Measurements from ENCODE around the gene DEGS2.

The DEGS2 gene

DNA sequence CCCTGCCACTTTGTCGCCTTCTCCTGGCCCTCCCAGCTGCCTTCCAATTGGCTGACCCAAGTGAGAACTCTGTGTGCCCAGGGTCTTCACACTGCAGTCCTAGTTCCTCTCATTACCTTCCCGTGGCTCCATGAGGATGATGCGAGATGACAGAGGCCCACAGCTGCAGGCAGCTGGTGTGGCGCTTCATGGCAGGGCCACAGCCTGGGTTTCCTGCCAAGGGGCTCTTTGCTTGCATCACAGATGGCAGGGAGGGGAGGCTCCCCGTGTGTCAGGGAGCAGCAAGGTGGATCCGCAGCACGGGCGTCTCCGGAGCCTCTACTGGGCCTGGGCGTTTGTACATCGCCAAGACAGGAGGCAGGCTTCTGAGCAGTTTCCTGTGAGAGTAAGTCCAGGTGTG lies 28.9 kb downstream of the DEGS2 start:
- FAIRE-seq: no peak

DNA sequence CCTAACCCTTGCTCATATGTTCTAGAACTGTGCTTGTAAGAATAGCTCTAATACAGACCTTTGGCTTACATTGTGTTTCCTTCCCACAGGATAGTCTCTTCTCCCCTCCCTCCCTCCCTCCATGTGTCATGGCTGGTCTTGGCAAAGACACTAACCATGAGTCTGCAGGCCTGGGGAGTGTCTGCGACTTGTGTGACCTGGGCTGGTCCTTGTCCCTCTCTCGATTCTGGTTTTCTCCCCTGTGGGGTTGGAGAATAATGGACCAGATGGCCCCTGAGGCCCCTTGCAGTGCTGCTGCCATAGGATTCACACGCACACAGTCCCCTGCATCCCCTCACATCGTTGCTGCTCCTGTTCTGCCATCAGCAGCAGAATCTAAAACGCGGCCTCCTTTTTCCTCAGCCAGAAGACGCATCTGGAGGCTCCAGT lies 30.3 kb downstream of the DEGS2 start:
- FAIRE-seq: no peak

- FAIRE-seq: no peak
Observed at GRCh38 chr14:100128688-100129087, 30.8 kb downstream of the DEGS2 start.

GRCh38 chr14:100127853-100128455 lies 31.5 kb downstream of the DEGS2 start:
- no peak for FAIRE-seq

DNA sequence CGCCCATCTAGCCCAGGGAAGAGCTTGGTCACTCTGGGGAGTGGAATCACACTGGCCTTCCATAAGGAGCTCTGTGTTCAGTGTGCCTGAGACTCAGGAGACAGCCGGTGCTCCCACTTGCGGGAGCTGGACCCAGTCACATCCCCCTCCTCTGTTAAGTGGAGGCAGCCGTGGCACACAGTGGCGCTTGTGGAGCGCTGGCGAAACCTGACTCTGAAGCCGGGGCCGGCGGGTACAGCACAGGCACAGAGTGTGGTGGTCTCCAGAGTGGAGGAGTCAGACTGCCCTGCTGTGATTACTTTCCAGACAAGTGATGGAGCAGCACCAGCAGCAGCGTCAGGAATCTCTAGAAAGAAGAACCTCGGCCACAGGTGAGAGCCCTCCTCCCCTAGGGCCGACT lies 33.0 kb downstream of the DEGS2 start:
- FAIRE-seq: no peak

GRCh38 chr14:100124551-100125088 lies 34.8 kb downstream of the DEGS2 start:
- no peak for FAIRE-seq

- FAIRE-seq: no peak
Observed at GRCh38 chr14:100123618-100124017, 35.8 kb downstream of the DEGS2 start.

DNA sequence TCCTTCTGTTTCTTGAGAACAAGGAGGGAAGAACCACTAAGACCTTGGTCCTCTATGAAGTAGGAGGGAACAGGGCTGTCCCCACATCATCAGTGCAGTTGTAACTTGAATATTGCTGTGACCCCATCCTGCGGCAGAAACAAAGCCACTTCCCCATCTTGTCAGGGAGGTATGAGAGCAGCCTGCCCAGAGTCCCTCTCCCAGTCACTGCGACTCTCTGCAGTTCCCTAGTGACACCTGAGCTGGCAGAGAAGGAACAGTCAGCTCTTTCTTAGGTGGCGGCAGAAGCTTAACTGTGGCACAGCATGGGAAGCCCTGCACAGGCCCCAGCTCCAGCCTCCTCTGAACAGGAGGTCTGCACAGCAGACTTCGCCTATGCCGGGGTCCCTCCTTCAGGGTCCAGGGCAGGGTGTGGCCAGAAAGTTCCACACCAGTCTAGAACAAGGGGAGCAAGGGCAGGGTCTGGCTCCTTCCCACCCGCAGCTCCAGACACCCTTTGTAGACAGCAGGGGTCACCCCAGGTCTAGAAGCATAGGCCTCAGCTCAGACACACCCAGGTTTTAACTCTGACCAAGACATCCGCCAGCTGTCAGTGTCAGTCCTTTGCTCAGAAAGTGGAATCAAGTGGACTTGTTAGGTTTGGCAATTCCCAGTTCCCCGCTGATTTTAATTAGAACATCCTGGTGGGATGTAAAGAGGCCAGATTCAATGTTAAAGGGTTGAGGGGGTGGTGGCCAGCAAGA lies 36.8 kb downstream of the DEGS2 start:
- FAIRE-seq: no peak

GRCh38 chr14:100121643-100122480 lies 37.6 kb downstream of the DEGS2 start:
- FAIRE-seq: no peak

DNA sequence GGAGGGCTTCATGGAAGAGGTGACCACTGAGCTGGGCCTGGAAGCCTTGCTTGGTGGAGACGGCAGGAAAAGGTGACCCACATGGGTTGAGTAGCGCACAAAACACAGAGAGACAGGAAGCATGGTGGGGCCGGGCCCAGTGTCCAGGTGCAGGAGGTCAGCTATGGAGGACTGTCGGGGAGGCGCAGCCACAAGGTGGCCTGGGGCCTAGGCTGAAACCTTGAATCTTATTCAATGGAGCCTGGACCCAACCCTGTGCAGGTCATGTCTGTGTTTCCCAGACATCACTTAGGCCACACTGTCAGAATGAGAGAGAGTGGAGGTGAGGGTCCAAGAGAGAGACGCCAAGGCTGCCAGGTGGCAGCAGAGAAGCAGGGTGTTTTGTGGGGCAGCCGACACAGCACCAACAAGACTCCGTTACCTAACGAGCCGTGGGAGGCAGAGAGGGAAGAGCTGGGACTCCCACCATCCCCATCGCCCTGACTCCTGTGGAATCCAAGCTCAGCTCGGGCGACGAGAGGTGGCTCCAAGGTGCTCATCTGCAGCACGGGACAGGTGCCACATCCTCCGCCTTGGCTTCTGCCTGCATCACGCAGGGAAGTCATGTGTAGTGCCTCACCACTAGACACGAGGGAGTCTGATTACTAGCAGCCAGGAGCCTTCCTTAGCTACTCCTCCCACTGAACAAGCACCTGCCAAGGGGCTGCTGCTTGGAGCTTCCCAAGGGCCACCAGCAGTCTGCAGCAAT lies 38.7 kb downstream of the DEGS2 start:
- FAIRE-seq: no peak

DNA sequence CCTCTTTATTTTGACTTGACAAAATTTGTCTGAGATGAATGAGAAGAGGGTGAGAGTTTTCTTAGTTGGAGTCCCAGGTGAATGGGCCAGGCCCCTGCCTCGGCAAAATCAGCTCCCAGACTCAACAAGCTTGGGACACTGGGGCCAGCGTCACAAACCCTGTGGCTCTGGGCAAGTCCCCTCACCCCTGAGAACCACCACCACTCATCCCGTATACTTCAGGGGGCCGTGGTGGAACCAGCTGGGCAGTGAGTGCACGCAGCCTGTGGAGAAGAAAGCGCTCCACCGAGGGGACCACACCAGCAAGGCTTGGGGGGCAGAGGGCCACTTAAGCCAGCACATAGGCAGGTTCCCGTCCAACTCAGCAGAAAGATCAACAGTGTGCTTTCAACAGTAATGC lies 40.2 kb downstream of the DEGS2 start:
- no peak for FAIRE-seq

GRCh38 chr14:100118396-100119011 lies 40.9 kb downstream of the DEGS2 start:
- no peak for FAIRE-seq

DNA sequence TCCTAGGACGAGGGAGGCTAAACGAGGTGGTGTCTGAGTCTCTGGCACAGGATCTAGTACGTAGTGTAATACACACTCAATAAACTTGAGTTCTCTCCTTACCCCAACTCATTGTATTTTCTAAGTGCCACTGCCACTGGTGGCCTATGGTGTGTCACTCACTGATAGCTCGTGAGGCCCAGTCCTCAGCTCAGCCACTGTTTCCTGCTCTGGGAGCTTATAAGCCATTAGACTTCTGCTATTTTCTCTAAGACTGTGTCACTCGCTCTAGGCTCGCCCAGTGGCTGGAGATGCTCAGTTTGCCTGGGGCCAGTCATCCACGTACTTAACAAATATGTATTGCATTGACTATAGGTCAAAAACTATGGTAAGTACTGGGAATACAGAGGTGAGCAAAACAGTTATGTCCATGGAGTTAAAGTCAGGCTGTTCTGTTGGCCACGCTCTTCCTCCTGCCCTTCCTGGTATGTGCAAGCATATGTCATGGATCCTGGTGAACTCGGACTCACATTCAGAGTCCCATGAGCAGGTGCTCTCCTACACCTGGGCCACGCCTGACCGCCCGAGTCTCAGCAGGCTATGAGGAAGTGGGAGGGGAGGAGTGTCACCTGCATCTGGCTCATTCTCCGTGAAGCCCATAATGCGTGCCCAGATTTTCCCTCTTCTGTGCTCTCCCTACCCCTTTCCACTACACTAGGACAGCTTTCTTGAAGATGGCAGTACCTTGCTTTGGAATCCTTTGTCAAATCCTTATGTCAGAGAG lies 41.6 kb downstream of the DEGS2 start:
- FAIRE-seq: no peak

DNA sequence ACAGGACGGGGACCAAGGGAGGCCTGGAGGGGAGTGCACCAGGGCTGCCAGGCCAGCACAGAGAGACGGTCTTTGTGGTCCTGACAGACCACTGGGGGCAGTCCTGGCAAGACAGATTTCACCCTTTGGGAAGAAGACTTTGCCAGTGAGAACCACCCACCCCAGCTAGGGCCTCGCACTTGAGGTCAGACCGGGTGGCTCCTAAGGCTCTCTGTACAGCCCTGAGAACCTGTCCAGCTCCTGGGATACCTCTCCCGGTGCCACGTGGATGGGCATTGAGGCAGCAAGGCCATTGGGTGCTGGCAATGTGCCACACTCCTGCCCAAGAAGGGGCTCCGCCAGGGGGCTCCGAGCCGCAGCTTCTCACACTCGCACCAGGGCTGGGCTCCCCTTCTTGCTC lies 42.4 kb downstream of the DEGS2 start:
- FAIRE-seq: no peak

DNA sequence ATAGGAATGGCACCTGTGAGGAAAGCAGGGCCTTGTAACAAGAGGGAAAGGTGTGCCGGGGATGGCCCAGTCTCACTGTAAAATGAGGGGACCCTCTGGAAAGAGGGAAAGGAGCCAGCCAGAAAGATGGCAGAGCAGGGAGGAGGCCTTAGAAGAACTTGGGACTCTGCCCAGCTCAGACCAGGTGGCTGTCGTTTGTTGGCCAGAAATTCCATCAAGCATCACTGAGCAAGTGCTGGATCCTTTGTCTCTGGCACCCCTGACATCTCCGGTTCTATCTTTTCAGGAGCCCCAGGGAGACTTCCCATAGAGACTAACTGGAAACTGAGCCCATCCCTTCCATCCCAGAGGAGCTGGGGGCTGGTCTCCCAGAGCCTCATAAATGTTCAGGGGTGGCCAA lies 43.3 kb downstream of the DEGS2 start:
- FAIRE-seq: no peak

- no peak for FAIRE-seq
Observed at GRCh38 chr14:100115726-100116125, 43.7 kb downstream of the DEGS2 start.

- no peak for FAIRE-seq
Observed at GRCh38 chr14:100115236-100115635, 44.2 kb downstream of the DEGS2 start.

DNA sequence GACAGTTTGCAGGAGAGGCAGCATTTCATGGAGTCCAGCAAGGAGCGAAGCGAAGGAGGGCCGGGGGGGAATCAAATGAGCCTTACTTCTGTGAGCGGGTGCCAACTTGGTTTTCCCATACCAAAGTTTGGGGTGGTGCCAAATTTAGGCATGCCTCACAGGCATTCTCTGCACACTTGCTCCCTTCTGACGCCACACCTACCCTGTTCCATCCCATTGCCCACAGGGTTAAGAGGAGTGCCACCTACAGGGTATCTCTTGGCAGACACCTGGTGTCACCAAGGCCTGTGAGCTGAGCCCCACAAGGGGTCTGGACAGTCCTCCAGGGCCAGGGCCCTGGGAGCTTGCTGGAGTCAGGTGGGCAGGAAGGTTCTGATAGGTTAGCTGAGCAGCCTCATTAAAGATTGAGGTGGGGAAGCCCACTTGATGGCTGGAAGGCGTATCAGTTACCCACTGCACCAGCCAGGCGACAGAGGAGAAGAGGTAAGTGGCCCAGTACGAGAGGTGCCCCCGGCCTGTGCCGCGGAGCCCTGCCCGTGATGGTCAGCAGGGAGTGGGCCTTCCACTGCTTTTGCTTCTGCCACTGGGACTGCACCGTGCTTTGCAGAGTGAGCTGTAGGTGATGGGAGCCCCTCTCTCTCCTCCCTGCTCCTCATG lies 45.2 kb downstream of the DEGS2 start:
- no peak for FAIRE-seq

DNA sequence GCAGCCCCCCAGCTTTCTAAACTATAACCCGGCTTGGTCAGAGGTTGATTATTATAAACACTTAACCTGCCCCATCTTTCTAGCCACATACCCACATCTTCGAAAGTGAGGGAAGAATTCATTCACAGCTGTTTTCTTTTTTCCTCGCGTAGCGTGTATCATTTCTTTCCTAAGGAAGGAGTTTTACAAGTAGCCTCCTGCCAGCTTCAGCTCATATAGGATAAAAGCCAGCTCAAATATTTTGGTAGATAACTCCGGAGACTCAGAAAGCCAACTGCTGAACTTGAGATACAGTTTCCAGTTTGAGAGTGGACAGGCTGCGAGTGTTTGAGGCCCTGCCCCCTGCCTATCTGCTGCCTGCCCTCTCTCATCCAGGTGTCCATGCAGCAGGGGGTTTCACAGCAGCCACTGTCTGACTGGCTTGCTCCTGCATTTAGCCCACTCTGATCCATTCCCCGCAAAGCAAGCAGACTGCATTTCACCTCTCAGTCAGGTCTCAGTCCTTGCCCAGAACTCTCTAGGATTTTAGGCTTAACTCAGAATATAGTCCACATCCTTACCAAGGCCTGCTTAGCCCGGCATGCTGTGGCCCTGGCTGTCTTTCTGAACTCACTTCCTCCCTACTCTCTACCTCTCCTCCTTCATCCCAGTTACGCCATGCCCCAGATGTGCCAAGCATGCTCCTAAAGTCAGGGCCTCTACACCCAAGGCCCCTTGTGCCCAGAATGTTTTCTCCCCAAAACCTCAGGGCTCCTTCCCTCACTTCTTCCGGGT lies 47.3 kb downstream of the DEGS2 start:
- no peak for FAIRE-seq

DNA sequence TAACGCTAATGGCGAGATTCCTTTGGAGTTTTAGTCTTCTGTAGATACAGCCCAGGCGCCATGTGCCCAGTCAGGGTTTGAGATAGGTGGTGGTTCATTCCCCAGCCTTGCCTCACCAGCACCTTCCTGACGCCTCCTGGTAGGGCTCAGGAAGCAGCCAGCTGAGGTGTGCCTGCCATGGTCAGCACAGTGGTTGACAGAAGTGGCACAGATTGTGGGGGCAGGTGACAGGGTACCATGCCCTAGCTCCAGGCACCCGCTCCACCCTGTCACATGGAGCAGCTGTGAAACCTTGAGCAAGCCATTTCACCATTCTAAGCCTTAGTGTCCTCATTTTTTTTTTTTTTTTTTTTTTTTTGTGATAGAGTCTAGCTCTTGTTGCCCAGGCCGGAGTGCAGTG lies 48.6 kb downstream of the DEGS2 start:
- no peak for FAIRE-seq
